Measurements from ENCODE around the gene VWA8. TPM values are rescaled to one million over a fixed set of nuclear protein-coding genes. Genes with fewer than 3 reads are reported as not detected.
"Not testable (repeated sequence)": the region's sequence is repeated elsewhere in the genome, so short reads cannot be mapped to it uniquely, and the experiment has no call there.

VWA8 gene
- total RNA-seq, 6 experiments from 2014 or later, result 11.3 to 14.7 (median 13.8) TPM

GRCh38 chr13:41900918-41901317, 60.0 kb downstream of the VWA8 start:
- H3K27ac Mint-ChIP-seq, result no peak overlapping the region
- H3K27me3 Mint-ChIP-seq (ENCODE audit: insufficient read depth), result no peaks in the 10 kb centered on the region; the same call in 1 of the 2 replicates
- peaks cover 27% of the 10 kb centered on the region for H3K4me1 Mint-ChIP-seq (ENCODE audit: low read depth)
- no peak overlapping the region for H3K4me3 Mint-ChIP-seq
- no peak for DNase-seq
- H3K9me3 Mint-ChIP-seq, result no peaks in the 10 kb centered on the region
- peaks cover 20% of the 10 kb centered on the region for H3K36me3 Mint-ChIP-seq (ENCODE audit: low read depth)
- TF ChIP-seq, protein P1, sequence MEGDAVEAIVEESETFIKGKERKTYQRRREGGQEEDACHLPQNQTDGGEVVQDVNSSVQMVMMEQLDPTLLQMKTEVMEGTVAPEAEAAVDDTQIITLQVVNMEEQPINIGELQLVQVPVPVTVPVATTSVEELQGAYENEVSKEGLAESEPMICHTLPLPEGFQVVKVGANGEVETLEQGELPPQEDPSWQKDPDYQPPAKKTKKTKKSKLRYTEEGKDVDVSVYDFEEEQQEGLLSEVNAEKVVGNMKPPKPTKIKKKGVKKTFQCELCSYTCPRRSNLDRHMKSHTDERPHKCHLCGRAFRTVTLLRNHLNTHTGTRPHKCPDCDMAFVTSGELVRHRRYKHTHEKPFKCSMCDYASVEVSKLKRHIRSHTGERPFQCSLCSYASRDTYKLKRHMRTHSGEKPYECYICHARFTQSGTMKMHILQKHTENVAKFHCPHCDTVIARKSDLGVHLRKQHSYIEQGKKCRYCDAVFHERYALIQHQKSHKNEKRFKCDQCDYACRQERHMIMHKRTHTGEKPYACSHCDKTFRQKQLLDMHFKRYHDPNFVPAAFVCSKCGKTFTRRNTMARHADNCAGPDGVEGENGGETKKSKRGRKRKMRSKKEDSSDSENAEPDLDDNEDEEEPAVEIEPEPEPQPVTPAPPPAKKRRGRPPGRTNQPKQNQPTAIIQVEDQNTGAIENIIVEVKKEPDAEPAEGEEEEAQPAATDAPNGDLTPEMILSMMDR (IDR thresholded peaks at IDR 0.05), result no peak

DNA sequence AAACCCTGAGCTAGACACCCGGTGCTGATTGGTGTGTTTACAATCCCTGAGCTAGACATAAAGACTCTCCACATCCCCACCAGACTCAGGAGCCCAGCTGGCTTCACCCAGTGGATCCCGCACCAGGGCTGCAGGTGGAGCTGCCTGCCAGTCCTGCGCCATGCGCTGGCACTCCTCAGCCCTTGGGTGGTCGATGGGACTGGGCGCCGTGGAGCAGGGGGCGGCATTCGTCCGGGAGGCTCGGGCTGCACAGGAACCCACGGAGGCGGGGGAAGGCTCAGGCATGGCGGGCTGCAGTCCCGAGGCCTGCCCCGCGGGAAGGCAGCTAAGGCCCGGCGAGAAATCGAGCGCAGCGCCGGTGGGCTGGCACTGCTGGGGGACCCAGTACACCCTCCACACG, 62.5 kb downstream of the VWA8 start:
- not testable (repeated sequence) for DNase-seq; H3K9me3 Mint-ChIP-seq; H3K27me3 Mint-ChIP-seq (ENCODE audit: insufficient read depth); H3K27ac Mint-ChIP-seq; H3K4me3 Mint-ChIP-seq
- Mint-ChIP-seq H3K4me1 (ENCODE audit: low read depth) (peaks cover 20% of the 10 kb centered on the region), H3K36me3 (ENCODE audit: low read depth) (peaks cover 13% of the 10 kb centered on the region)

GRCh38 chr13:41897126-41897525, 63.8 kb downstream of the VWA8 start:
- H3K4me1 Mint-ChIP-seq (ENCODE audit: low read depth), result peaks cover 20% of the 10 kb centered on the region
- no peak for DNase-seq
- peaks cover 11% of the 10 kb centered on the region; the same call in 1 of the 2 replicates for H3K36me3 Mint-ChIP-seq (ENCODE audit: low read depth)
- peaks cover 2% of the 10 kb centered on the region; the same call in 1 of the 2 replicates for H3K27me3 Mint-ChIP-seq (ENCODE audit: insufficient read depth)
- no peaks in the 10 kb centered on the region for H3K9me3 Mint-ChIP-seq
- H3K4me3 Mint-ChIP-seq, result no peak overlapping the region
- H3K27ac Mint-ChIP-seq, result no peak overlapping the region
- TF ChIP-seq, protein P1 (IDR thresholded peaks at IDR 0.05), result no peak

DNA sequence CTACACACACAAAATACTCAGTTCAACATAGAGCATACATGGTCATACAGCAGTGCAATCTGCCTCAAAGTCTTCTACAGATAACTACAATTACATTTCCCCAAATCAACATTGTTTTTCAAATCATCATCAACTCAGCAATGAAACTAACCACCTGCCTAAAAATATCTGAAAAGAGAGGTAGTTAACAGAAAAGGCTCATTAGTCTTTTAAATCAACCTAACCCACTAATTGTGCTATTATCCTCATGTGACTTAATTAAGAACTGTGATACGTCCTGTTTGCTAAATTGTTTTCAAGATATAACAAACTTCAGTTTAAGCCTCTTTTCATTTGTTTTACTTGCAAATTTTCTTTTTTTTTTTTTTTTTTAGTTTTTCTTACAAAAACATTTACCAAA, 65.4 kb downstream of the VWA8 start:
- no peak overlapping the region for H3K27ac Mint-ChIP-seq
- no peak overlapping the region for H3K4me3 Mint-ChIP-seq
- no peaks in the 10 kb centered on the region for H3K9me3 Mint-ChIP-seq
- H3K4me1 Mint-ChIP-seq (ENCODE audit: low read depth), result peaks cover 9% of the 10 kb centered on the region
- no peak for DNase-seq
- H3K36me3 Mint-ChIP-seq (ENCODE audit: low read depth), result peaks cover 21% of the 10 kb centered on the region
- H3K27me3 Mint-ChIP-seq (ENCODE audit: insufficient read depth), result peaks cover 2% of the 10 kb centered on the region; the same call in 1 of the 2 replicates
- TF ChIP-seq, protein P1 (IDR thresholded peaks at IDR 0.05), result no peak

- no peaks in the 10 kb centered on the region for H3K9me3 Mint-ChIP-seq
These were observed 69.8 kb downstream of the VWA8 start for GRCh38 chr13:41891119-41891518.

GRCh38 chr13:41883147-41883546, 77.8 kb downstream of the VWA8 start:
- peaks cover 36% of the 10 kb centered on the region for H3K36me3 Mint-ChIP-seq (ENCODE audit: low read depth)
- TF ChIP-seq, protein P1 (IDR thresholded peaks at IDR 0.05), result no peak
- no peaks in the 10 kb centered on the region for H3K27me3 Mint-ChIP-seq (ENCODE audit: insufficient read depth)
- no peak for DNase-seq
- H3K27ac Mint-ChIP-seq, result no peak overlapping the region
- H3K9me3 Mint-ChIP-seq, result no peaks in the 10 kb centered on the region
- H3K4me1 Mint-ChIP-seq (ENCODE audit: low read depth), result peaks cover 20% of the 10 kb centered on the region
- no peak overlapping the region for H3K4me3 Mint-ChIP-seq

More at GRCh38 chr13:41891119-41891518, 69.8 kb downstream of the VWA8 start:
- no peak overlapping the region for H3K27ac Mint-ChIP-seq
- peaks cover 2% of the 10 kb centered on the region for H3K27me3 Mint-ChIP-seq (ENCODE audit: insufficient read depth)
- H3K4me1 Mint-ChIP-seq (ENCODE audit: low read depth), result peaks cover 10% of the 10 kb centered on the region
- no peak for DNase-seq
- H3K36me3 Mint-ChIP-seq (ENCODE audit: low read depth), result peaks cover 14% of the 10 kb centered on the region; the same call in 1 of the 2 replicates
- H3K4me3 Mint-ChIP-seq, result no peak overlapping the region
- TF ChIP-seq, protein P1 (IDR thresholded peaks at IDR 0.05), result no peak

GRCh38 chr13:41881890-41882289, 79.0 kb downstream of the VWA8 start:
- not testable (repeated sequence) for H3K4me3 Mint-ChIP-seq; H3K27ac Mint-ChIP-seq; H3K27me3 Mint-ChIP-seq (ENCODE audit: insufficient read depth); H3K9me3 Mint-ChIP-seq; DNase-seq
- Mint-ChIP-seq H3K36me3 (ENCODE audit: low read depth) (peaks cover 36% of the 10 kb centered on the region), H3K4me1 (ENCODE audit: low read depth) (peaks cover 19% of the 10 kb centered on the region)
